ENCODE results near the gene ADARB1. TPM values are rescaled to one million over a fixed set of nuclear protein-coding genes. Genes with fewer than 3 reads are reported as not detected.

Gene ADARB1
- total and polyA plus RNA-seq, 2 experiments from 2014 or later = 4.8 to 14.8 TPM

- TF ChIP-seq EZH2phosphoT487 (IDR thresholded peaks at IDR 0.05; ENCODE audit: unreplicated experiment) = no peak
These were observed 23.4 kb upstream of the ADARB1 start (continued) for GRCh38 chr21:45050797-45051489.

- peaks cover 4% of the 10 kb centered on the region for H3K27me3 Mint-ChIP-seq (ENCODE audit: insufficient read depth, low read depth, poor library complexity)
- no peak overlapping the region for H3K27ac Mint-ChIP-seq
- Histone ChIP-seq H3K36me3 (ENCODE audit: insufficient read depth) (no peaks in the 10 kb centered on the region), H3K4me1 (ENCODE audit: insufficient read depth) (peaks cover 22% of the 10 kb centered on the region), H3K27ac (ENCODE audit: low read depth) (no peak overlapping the region), H3F3A (replicated peaks; ENCODE audit: low read depth) (no peaks in the 10 kb centered on the region), H3K4me2 (no peak overlapping the region), H3K79me2 (replicated peaks; ENCODE audit: insufficient read depth) (no peaks in the 10 kb centered on the region), H3K9me2 (ENCODE audit: insufficient read depth) (no peaks in the 10 kb centered on the region), H3K4me3 (no peak overlapping the region), H3K27me3 (ENCODE audit: insufficient read depth) (no peaks in the 10 kb centered on the region), H2AFZ (peak overlapping the region; percentile 7; the same call in 1 of the 2 replicates), H4K20me1 (replicated peaks; ENCODE audit: insufficient read depth) (no peaks in the 10 kb centered on the region)
- peaks cover 35% of the 10 kb centered on the region for H3K4me1 Mint-ChIP-seq
- H3K9me3 Mint-ChIP-seq = peaks cover 7% of the 10 kb centered on the region; the same call in 2 of the 3 replicates
- ATAC-seq = peak; percentile 14; the same call in 1 of the 3 replicates
- TF ChIP-seq STAT1 (IDR thresholded peaks at IDR 0.05; ENCODE audit: unreplicated experiment) = no peak
- TF ChIP-seq EZH2 (IDR thresholded peaks at IDR 0.05; ENCODE audit: low read depth, unreplicated experiment) = no peak
- TF ChIP-seq POLR2AphosphoS5 (IDR thresholded peaks at IDR 0.05; ENCODE audit: low read depth) = no peak
- no peak for TF ChIP-seq ZNF462 (CRISPR knock-in tag; IDR thresholded peaks at IDR 0.05)
- H3K36me3 Mint-ChIP-seq (ENCODE audit: low read depth) = no peaks in the 10 kb centered on the region; the same call in 2 of the 3 replicates
- DNase-seq (ENCODE audit: low spot score) = no peak
- peak overlapping the region; percentile 38; the same call in 2 of the 3 replicates for H3K4me3 Mint-ChIP-seq
These were observed 22.6 kb upstream of the ADARB1 start for GRCh38 chr21:45051580-45052434.
